PC-3 (cell line): ENCODE measurements around the gene FKTN. TPM values are rescaled to one million over a fixed set of nuclear protein-coding genes. Genes with fewer than 3 reads are reported as not detected.

Source experiments
- ATAC-seq: fragments of 200-7000 bp; cut with Tn5 transposase; 2 replicates; pipeline ENCODE4 v1.9.1; 2020; ENCODE audit warnings: mild to moderate bottlenecking, moderate library complexity
- BruUV-seq: library from RNA; stranded (reverse); fragments of 400-500 nt; replicated peaks from 2 replicates; lab custom pipeline; 2021; lab: Mats Ljungman, UMichigan
- CTCF ChIA-PET: fragments of 300-600 bp; sonication (Branson Sonifier 250); formaldehyde crosslinking; loops from one replicate; lab custom pipeline; 2022; ENCODE audit warnings: antibody characterized with exemption; lab: Charles Lee
- POLR2A ChIA-PET: fragments of 300-600 bp; sonication (Branson Sonifier 250); formaldehyde crosslinking; loops from one replicate; lab custom pipeline; 2022; ENCODE audit warnings: antibody characterized with exemption; ENCODE audit not compliant: unreplicated experiment; lab: Charles Lee
- DNase-seq: peaks from one replicate; pipeline ENCODE4 v3.0.0-alpha.2; 2015
- H2AFZ ChIP-seq: fragments of 300-600 bp; sonication (generic); 2 replicates; pipeline ENCODE4 v1.6.0; 2016; ENCODE audit warnings: antibody characterized with exemption, low read length
- H3F3A ChIP-seq: fragments of 300-600 bp; sonication (generic); one replicate; pipeline ENCODE4 v1.6.0; 2017; ENCODE audit warnings: antibody characterized with exemption, low read length, control low read depth, mild to moderate bottlenecking; ENCODE audit not compliant: unreplicated experiment
- H3K27ac ChIP-seq: fragments of 300-600 bp; sonication (generic); 2 replicates; pipeline ENCODE4 v1.5.1; 2016; ENCODE audit warnings: mild to moderate bottlenecking, low read length
- H3K27me3 ChIP-seq: fragments of 300-600 bp; sonication (generic); 2 replicates; pipeline ENCODE4 v1.6.1; 2016; ENCODE audit warnings: low read length, mixed read lengths
- H3K36me3 ChIP-seq: fragments of 300-600 bp; sonication (generic); 2 replicates; pipeline ENCODE4 v1.6.1; 2016; ENCODE audit warnings: low read depth, mixed run types, low read length, mixed read lengths
- H3K4me1 ChIP-seq: fragments of 300-600 bp; sonication (generic); 2 replicates; pipeline ENCODE4 v1.5.1; 2016; ENCODE audit warnings: low read length; ENCODE audit not compliant: insufficient read depth
- H3K4me2 ChIP-seq: fragments of 300-600 bp; sonication (generic); 2 replicates; pipeline ENCODE4 v1.6.0; 2016; ENCODE audit warnings: low read length
- H3K4me3 ChIP-seq: fragments of 300-600 bp; sonication (generic); 2 replicates; pipeline ENCODE4 v1.5.1; 2016; ENCODE audit warnings: mild to moderate bottlenecking, low read length, mixed read lengths
- H3K79me2 ChIP-seq: fragments of 300-600 bp; sonication (generic); 2 replicates; pipeline ENCODE4 v1.6.1; 2017; ENCODE audit warnings: low read length, mixed read lengths
- H3K9ac ChIP-seq: fragments of 300-600 bp; sonication (generic); 2 replicates; pipeline ENCODE4 v1.6.0; 2016; ENCODE audit warnings: mild to moderate bottlenecking, low read length
- H3K9me2 ChIP-seq: fragments of 300-600 bp; sonication (generic); replicated peaks from 2 replicates; pipeline ENCODE4 v1.6.1; 2016; ENCODE audit warnings: mixed run types, low read length, mixed read lengths
- H3K9me3 ChIP-seq: fragments of 300-600 bp; sonication (generic); 2 replicates; pipeline ENCODE4 v1.6.1; 2016; ENCODE audit warnings: low read length, mixed read lengths
- H4K20me1 ChIP-seq: fragments of 300-600 bp; sonication (generic); 2 replicates; pipeline ENCODE4 v1.6.1; 2016; ENCODE audit warnings: low read length, mixed read lengths
- EZH2 ChIP-seq: fragments of 300-600 bp; sonication (generic); IDR thresholded peaks from one replicate; pipeline ENCODE4 v1.6.1; 2017; ENCODE audit warnings: antibody characterized with exemption, mild to moderate bottlenecking, low read length; ENCODE audit not compliant: unreplicated experiment
- EZH2phosphoT487 ChIP-seq: fragments of 300-600 bp; sonication (generic); IDR thresholded peaks from 2 replicates; pipeline ENCODE4 v1.6.1; 2018; ENCODE audit warnings: mild to moderate bottlenecking, antibody characterized with exemption, low read length, borderline replicate concordance
- intact Hi-C: fragments of 100-400 bp; cut with micrococcal nuclease; formaldehyde crosslinking; loops from 2 replicates; pipeline ENCODE4 v1.9.0; 2023
- total RNA-seq: library from RNA; depleted of rRNA; stranded (reverse); fragments of >200 nt; gene quantifications from 2 replicates; pipeline ENCODE4 v1.2.3, GENCODE V29; 2014
- TF ChIP-seq, protein P1 (sequence below): fragments of 300-600 bp; sonication (generic); conservative IDR thresholded peaks from 2 replicates; pipeline ENCODE4 v1.5.1; 2017; ENCODE audit warnings: antibody characterized with exemption, low read depth, mild to moderate bottlenecking, low read length

Gene FKTN
- total RNA-seq, 1 experiment from 2014 or later, result 9.2 TPM

DNA sequence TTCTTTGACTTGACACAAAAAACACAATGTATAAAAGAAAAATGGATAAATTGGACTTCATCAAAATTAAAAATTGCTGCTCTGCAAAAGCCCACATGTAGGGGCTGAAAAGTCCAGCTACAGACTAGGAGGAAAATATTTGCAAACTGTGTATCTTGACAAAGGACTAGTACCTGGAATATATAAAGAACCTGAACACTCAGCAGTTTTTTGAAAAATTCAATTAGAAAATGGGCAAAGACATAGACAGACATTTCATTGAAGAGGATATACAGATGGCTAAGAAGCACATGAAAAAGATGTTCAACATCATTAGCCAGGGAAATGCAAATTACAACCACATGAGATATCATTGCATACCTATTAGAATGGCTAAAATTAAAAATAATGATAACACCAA, 85.9 kb downstream of the FKTN start:
- intact Hi-C loops, result no loop called here
- BruUV-seq, result no TSS peak
- TF ChIP-seq, protein P1, sequence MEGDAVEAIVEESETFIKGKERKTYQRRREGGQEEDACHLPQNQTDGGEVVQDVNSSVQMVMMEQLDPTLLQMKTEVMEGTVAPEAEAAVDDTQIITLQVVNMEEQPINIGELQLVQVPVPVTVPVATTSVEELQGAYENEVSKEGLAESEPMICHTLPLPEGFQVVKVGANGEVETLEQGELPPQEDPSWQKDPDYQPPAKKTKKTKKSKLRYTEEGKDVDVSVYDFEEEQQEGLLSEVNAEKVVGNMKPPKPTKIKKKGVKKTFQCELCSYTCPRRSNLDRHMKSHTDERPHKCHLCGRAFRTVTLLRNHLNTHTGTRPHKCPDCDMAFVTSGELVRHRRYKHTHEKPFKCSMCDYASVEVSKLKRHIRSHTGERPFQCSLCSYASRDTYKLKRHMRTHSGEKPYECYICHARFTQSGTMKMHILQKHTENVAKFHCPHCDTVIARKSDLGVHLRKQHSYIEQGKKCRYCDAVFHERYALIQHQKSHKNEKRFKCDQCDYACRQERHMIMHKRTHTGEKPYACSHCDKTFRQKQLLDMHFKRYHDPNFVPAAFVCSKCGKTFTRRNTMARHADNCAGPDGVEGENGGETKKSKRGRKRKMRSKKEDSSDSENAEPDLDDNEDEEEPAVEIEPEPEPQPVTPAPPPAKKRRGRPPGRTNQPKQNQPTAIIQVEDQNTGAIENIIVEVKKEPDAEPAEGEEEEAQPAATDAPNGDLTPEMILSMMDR, result no peak
- TF ChIP-seq EZH2 (no peak), EZH2phosphoT487 (no peak)
- Histone ChIP-seq H3K4me1 (no peaks in the 10 kb centered on the region), H3K36me3 (peaks cover 10% of the 10 kb centered on the region), H3F3A (no peaks in the 10 kb centered on the region), H4K20me1 (no peaks in the 10 kb centered on the region), H3K9ac (no peak overlapping the region), H3K9me2 (no peaks in the 10 kb centered on the region), H3K79me2 (no peaks in the 10 kb centered on the region), H3K27me3 (no peaks in the 10 kb centered on the region), H3K9me3 (no peaks in the 10 kb centered on the region), H3K27ac (no peak overlapping the region), H3K4me2 (no peak overlapping the region), H2AFZ (no peak overlapping the region), H3K4me3 (no peak overlapping the region)
- no peak for DNase-seq
- no peak for ATAC-seq
- ChIA-PET CTCF (no interaction called here), POLR2A (no interaction called here)

DNA sequence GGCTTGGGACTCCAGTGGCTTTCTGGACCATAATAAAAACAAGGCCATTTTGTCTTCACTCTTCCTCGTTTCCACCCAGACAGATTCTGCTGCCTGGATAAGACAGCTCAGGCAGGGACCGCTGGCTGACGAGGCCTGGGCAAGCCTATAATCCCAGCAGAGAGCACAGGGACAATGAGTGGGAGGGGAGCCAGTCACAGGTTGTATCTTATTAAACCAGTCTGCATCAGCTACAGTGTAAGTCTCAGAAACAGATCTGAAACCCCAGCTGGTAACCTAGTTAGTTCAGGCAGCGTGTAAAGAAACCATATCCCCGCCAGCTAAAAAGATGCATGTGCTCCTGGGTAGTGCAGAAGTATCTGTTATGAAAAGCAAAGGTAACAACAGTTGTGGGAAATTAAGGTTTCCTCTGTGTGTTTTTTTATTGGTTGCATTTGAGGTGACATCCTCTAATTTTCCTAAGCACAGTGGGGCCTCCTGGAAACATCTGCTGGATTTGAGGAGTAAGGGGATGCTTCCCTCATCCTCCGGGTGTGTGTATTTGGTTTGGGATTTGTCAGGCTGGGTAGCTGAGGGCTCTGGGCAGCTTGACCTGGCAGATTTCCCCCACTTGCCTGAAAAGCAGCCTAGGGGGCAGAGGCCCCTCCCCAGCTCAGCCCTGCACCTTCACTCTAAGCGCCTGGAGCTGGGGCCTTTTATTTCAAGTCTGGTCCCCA, 89.1 kb downstream of the FKTN start:
- H3K4me3 ChIP-seq, result no peak overlapping the region
- no TSS peak for BruUV-seq
- intact Hi-C loops, result no loop called here
- POLR2A ChIA-PET, result interaction anchor here (0.6 kb wide), 1 partner anchor 96 kb away, joined by 3 read pairs; no protein-coding TSS in a partner anchor
- ATAC-seq (no peak), DNase-seq (no peak)
- H3K9me2 ChIP-seq, result no peaks in the 10 kb centered on the region
- no peaks in the 10 kb centered on the region for H3K27me3 ChIP-seq
- no peaks in the 10 kb centered on the region for H3K4me1 ChIP-seq
- H3K27ac ChIP-seq, result no peak overlapping the region
- CTCF ChIA-PET, result no interaction called here
- H3F3A ChIP-seq, result no peaks in the 10 kb centered on the region
- H2AFZ ChIP-seq, result no peak overlapping the region
- no peak overlapping the region for H3K9ac ChIP-seq
- no peak overlapping the region for H3K4me2 ChIP-seq
- no peaks in the 10 kb centered on the region for H3K79me2 ChIP-seq
- H4K20me1 ChIP-seq, result no peaks in the 10 kb centered on the region
- TF ChIP-seq EZH2 (no peak), EZH2phosphoT487 (no peak)
- TF ChIP-seq, protein P1, result no peak
- H3K36me3 ChIP-seq, result no peaks in the 10 kb centered on the region; the same call in 1 of the 2 replicates
- H3K9me3 ChIP-seq, result no peaks in the 10 kb centered on the region

DNA sequence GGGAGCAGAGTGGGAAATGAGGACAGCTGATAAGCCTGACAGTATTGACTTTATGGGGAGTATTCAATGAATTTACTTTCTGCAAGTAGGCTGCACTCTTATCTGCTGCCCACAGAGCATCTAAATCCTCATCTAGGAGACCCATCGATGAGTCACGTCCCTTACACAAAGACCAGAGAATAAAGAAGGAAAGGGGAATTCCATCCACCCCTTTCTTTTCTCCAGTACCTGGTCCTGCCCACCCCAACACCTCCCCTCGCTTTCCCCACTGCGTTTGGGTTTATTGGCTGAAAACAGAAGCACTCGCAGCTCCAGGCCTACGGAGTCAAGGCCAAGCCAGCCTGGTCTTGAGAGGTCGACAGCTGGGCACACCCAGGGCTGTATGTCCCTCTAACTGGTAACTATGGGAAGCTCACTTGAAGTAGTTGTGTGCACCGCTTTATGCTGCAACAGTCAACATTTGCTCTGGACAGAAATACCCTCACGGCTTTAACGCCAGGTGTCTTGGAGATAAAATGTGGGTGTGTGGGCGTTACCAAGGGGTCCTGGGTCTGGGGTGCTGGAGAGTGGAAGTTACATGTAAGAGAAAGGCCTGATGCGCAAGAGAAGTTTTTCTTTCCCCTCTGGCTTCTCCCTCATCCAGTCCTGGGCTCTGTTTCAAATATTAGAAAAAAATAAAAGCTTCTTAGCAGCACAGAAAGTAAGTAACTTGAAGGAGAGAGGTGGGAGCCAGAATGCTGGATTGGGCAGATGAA, 89.8 kb downstream of the FKTN start:
- no peak overlapping the region for H3K27ac ChIP-seq
- H3K27me3 ChIP-seq, result no peaks in the 10 kb centered on the region
- H3K4me3 ChIP-seq, result no peak overlapping the region
- no peaks in the 10 kb centered on the region for H3K79me2 ChIP-seq
- POLR2A ChIA-PET, result interaction anchor here (0.6 kb wide), 1 partner anchor 95 kb away, joined by 3 read pairs; no protein-coding TSS in a partner anchor
- DNase-seq, result no peak
- no peak overlapping the region for H3K4me2 ChIP-seq
- H3F3A ChIP-seq, result no peaks in the 10 kb centered on the region
- H3K9ac ChIP-seq, result no peak overlapping the region
- H3K36me3 ChIP-seq, result no peaks in the 10 kb centered on the region
- intact Hi-C loops, result no loop called here
- CTCF ChIA-PET, result no interaction called here
- no peaks in the 10 kb centered on the region for H4K20me1 ChIP-seq
- H2AFZ ChIP-seq, result no peak overlapping the region
- no peaks in the 10 kb centered on the region for H3K9me3 ChIP-seq
- H3K9me2 ChIP-seq, result no peaks in the 10 kb centered on the region
- ATAC-seq, result no peak
- TF ChIP-seq EZH2 (no peak), EZH2phosphoT487 (no peak)
- TF ChIP-seq, protein P1, result no peak
- H3K4me1 ChIP-seq, result no peaks in the 10 kb centered on the region
- no TSS peak for BruUV-seq
